PC-3 (cell line): ENCODE results near the gene SNTG2. TPM values are rescaled to one million over a fixed set of nuclear protein-coding genes. Genes with fewer than 3 reads are reported as not detected.

Source experiments
- ATAC-seq: fragments of 200-7000 bp; cut with Tn5 transposase; 2 replicates; pipeline ENCODE4 v1.9.1; 2020; ENCODE audit warnings: mild to moderate bottlenecking, moderate library complexity
- BruUV-seq: library from RNA; stranded (reverse); fragments of 400-500 nt; replicated peaks from 2 replicates; lab custom pipeline; 2021; lab: Mats Ljungman, UMichigan
- CTCF ChIA-PET: fragments of 300-600 bp; sonication (Branson Sonifier 250); formaldehyde crosslinking; loops from one replicate; lab custom pipeline; 2022; ENCODE audit warnings: antibody characterized with exemption; lab: Charles Lee
- POLR2A ChIA-PET: fragments of 300-600 bp; sonication (Branson Sonifier 250); formaldehyde crosslinking; loops from one replicate; lab custom pipeline; 2022; ENCODE audit warnings: antibody characterized with exemption; ENCODE audit not compliant: unreplicated experiment; lab: Charles Lee
- DNase-seq: peaks from one replicate; pipeline ENCODE4 v3.0.0-alpha.2; 2015
- H2AFZ ChIP-seq: fragments of 300-600 bp; sonication (generic); 2 replicates; pipeline ENCODE4 v1.6.0; 2016; ENCODE audit warnings: antibody characterized with exemption, low read length
- H3F3A ChIP-seq: fragments of 300-600 bp; sonication (generic); one replicate; pipeline ENCODE4 v1.6.0; 2017; ENCODE audit warnings: antibody characterized with exemption, low read length, control low read depth, mild to moderate bottlenecking; ENCODE audit not compliant: unreplicated experiment
- H3K27ac ChIP-seq: fragments of 300-600 bp; sonication (generic); 2 replicates; pipeline ENCODE4 v1.5.1; 2016; ENCODE audit warnings: mild to moderate bottlenecking, low read length
- H3K27me3 ChIP-seq: fragments of 300-600 bp; sonication (generic); 2 replicates; pipeline ENCODE4 v1.6.1; 2016; ENCODE audit warnings: low read length, mixed read lengths
- H3K36me3 ChIP-seq: fragments of 300-600 bp; sonication (generic); 2 replicates; pipeline ENCODE4 v1.6.1; 2016; ENCODE audit warnings: low read depth, mixed run types, low read length, mixed read lengths
- H3K4me1 ChIP-seq: fragments of 300-600 bp; sonication (generic); 2 replicates; pipeline ENCODE4 v1.5.1; 2016; ENCODE audit warnings: low read length; ENCODE audit not compliant: insufficient read depth
- H3K4me2 ChIP-seq: fragments of 300-600 bp; sonication (generic); 2 replicates; pipeline ENCODE4 v1.6.0; 2016; ENCODE audit warnings: low read length
- H3K4me3 ChIP-seq: fragments of 300-600 bp; sonication (generic); 2 replicates; pipeline ENCODE4 v1.5.1; 2016; ENCODE audit warnings: mild to moderate bottlenecking, low read length, mixed read lengths
- H3K79me2 ChIP-seq: fragments of 300-600 bp; sonication (generic); 2 replicates; pipeline ENCODE4 v1.6.1; 2017; ENCODE audit warnings: low read length, mixed read lengths
- H3K9ac ChIP-seq: fragments of 300-600 bp; sonication (generic); 2 replicates; pipeline ENCODE4 v1.6.0; 2016; ENCODE audit warnings: mild to moderate bottlenecking, low read length
- H3K9me2 ChIP-seq: fragments of 300-600 bp; sonication (generic); replicated peaks from 2 replicates; pipeline ENCODE4 v1.6.1; 2016; ENCODE audit warnings: mixed run types, low read length, mixed read lengths
- H3K9me3 ChIP-seq: fragments of 300-600 bp; sonication (generic); 2 replicates; pipeline ENCODE4 v1.6.1; 2016; ENCODE audit warnings: low read length, mixed read lengths
- H4K20me1 ChIP-seq: fragments of 300-600 bp; sonication (generic); 2 replicates; pipeline ENCODE4 v1.6.1; 2016; ENCODE audit warnings: low read length, mixed read lengths
- CTCF ChIP-seq: fragments of 300-600 bp; sonication (generic); conservative IDR thresholded peaks from 2 replicates; pipeline ENCODE4 v1.5.1; 2017; ENCODE audit warnings: antibody characterized with exemption, low read depth, mild to moderate bottlenecking, low read length
- EZH2 ChIP-seq: fragments of 300-600 bp; sonication (generic); IDR thresholded peaks from one replicate; pipeline ENCODE4 v1.6.1; 2017; ENCODE audit warnings: antibody characterized with exemption, mild to moderate bottlenecking, low read length; ENCODE audit not compliant: unreplicated experiment
- EZH2phosphoT487 ChIP-seq: fragments of 300-600 bp; sonication (generic); IDR thresholded peaks from 2 replicates; pipeline ENCODE4 v1.6.1; 2018; ENCODE audit warnings: mild to moderate bottlenecking, antibody characterized with exemption, low read length, borderline replicate concordance
- intact Hi-C: fragments of 100-400 bp; cut with micrococcal nuclease; formaldehyde crosslinking; loops from 2 replicates; pipeline ENCODE4 v1.9.0; 2023
- total RNA-seq: library from RNA; depleted of rRNA; stranded (reverse); fragments of >200 nt; gene quantifications from 2 replicates; pipeline ENCODE4 v1.2.3, GENCODE V29; 2014

Gene SNTG2
- total RNA-seq, 1 experiment from 2014 or later, result not detected

- no peaks in the 10 kb centered on the region for H3K36me3 ChIP-seq
- DNase-seq, result no peak
- no peak overlapping the region for H3K9ac ChIP-seq
- no peak overlapping the region for H2AFZ ChIP-seq
- H3K4me1 ChIP-seq, result peaks cover 3% of the 10 kb centered on the region; the same call in 1 of the 2 replicates
- H3K79me2 ChIP-seq, result no peaks in the 10 kb centered on the region
- TF ChIP-seq CTCF (no peak), EZH2 (no peak), EZH2phosphoT487 (no peak)
- H3K9me2 ChIP-seq, result no peaks in the 10 kb centered on the region
- no peaks in the 10 kb centered on the region for H4K20me1 ChIP-seq
- intact Hi-C loops, result no loop called here
- peak overlapping the region; percentile 15; the same call in 1 of the 2 replicates for H3K4me3 ChIP-seq
- H3K27me3 ChIP-seq, result peaks cover 71% of the 10 kb centered on the region
- CTCF ChIA-PET, result no interaction called here
- no peak overlapping the region for H3K27ac ChIP-seq
- POLR2A ChIA-PET, result no interaction called here
- H3K4me2 ChIP-seq, result 0 out of 2 replicates have a peak overlapping the region, but pooled peaks have one; percentile 13
- BruUV-seq, result no TSS peak
- H3F3A ChIP-seq, result no peaks in the 10 kb centered on the region
- no peaks in the 10 kb centered on the region; the same call in 1 of the 2 replicates for H3K9me3 ChIP-seq
- ATAC-seq, result no peak
Observed at GRCh38 chr2:946073-946948, 4.3 kb upstream of the SNTG2 start.

- TF ChIP-seq EZH2phosphoT487, result no peak; the same call in 1 of the 2 replicates
- peak; percentile 76 for TF ChIP-seq EZH2
- no peak for TF ChIP-seq CTCF
- Histone ChIP-seq H3K79me2 (no peaks in the 10 kb centered on the region), H3K27ac (no peak overlapping the region), H3K4me1 (peaks cover 3% of the 10 kb centered on the region; the same call in 1 of the 2 replicates), H2AFZ (no peak overlapping the region), H3K9me3 (no peaks in the 10 kb centered on the region; the same call in 1 of the 2 replicates), H3K4me2 (peak overlapping the region; percentile 57), H3K4me3 (no peak overlapping the region; the same call in 1 of the 2 replicates), H3K9me2 (no peaks in the 10 kb centered on the region), H3F3A (no peaks in the 10 kb centered on the region), H4K20me1 (no peaks in the 10 kb centered on the region), H3K9ac (no peak overlapping the region), H3K36me3 (no peaks in the 10 kb centered on the region), H3K27me3 (peaks cover 74% of the 10 kb centered on the region)
- BruUV-seq, result no TSS peak
- intact Hi-C loops, result no loop called here
- DNase-seq (no peak), ATAC-seq (no peak)
- CTCF ChIA-PET, result interaction anchor here (0.7 kb wide), 1 partner anchor 868 kb away, joined by 3 read pairs; no protein-coding TSS in a partner anchor
- POLR2A ChIA-PET, result no interaction called here
Observed at GRCh38 chr2:949384-950079, 1.1 kb upstream of the SNTG2 start.
